Sciatic nerve (tissue), 2 donors: ENCODE measurements around the gene TNK2. TPM values are rescaled to one million over a fixed set of nuclear protein-coding genes. Genes with fewer than 3 reads are reported as not detected.
"Not testable (repeated sequence)": the region's sequence is repeated elsewhere in the genome, so short reads cannot be mapped to it uniquely, and the experiment has no call there.

Experiments
- ATAC-seq: fragments of 200-7000 bp; cut with Tn5 transposase; one replicate; pipeline ENCODE4 v1.9.1; 2020; ENCODE audit warnings: mild to moderate bottlenecking, moderate library complexity
- DNase-seq: peaks from one replicate; pipeline ENCODE4 v3.0.0-alpha.2; 2020; ENCODE audit warnings: low spot score
- intact Hi-C: fragments of 100-400 bp; cut with DNase I; formaldehyde crosslinking; loops from one replicate; pipeline ENCODE4 v1.14.2; 2022
- total RNA-seq: library from RNA; stranded (reverse); fragmentation: NEBNext Ultra II Directional; extraction: Animal tissue kit (Norgen Biotek cat#: 25700); gene quantifications from one replicate; pipeline ENCODE4 v1.2.1, GENCODE V29; 2021
- donor health status: DM: no; HTN: no; CAD: no.
- donor health status: DM: no; HTN: no; CAD: no.

The TNK2 gene
- total RNA-seq, 1 donor from 2014 or later: 72.0 TPM

- intact Hi-C loops: no loop called here
- DNase-seq (no peak), ATAC-seq (no peak)
These were observed 4.4 kb downstream of the TNK2 start for GRCh38 chr3:195903950-195904290.

- DNase-seq, intact Hi-C loops, ATAC-seq: not testable (repeated sequence)
These were observed 5.7 kb downstream of the TNK2 start for GRCh38 chr3:195902634-195903033.

GRCh38 chr3:195901836-195902585 lies 6.3 kb downstream of the TNK2 start:
- DNase-seq, intact Hi-C loops: not testable (repeated sequence)

GRCh38 chr3:195900436-195901355 lies 7.7 kb downstream of the TNK2 start:
- intact Hi-C loops: no loop called here
- peak; percentile 83 for DNase-seq
- peak; percentile 82 for ATAC-seq

More at GRCh38 chr3:195901836-195902585, 6.3 kb downstream of the TNK2 start:
- not testable (repeated sequence) for ATAC-seq

- ATAC-seq: no peak
- intact Hi-C loops: no loop called here
These were observed 8.5 kb downstream of the TNK2 start for GRCh38 chr3:195899701-195900435.

GRCh38 chr3:195897853-195898415 lies 10.4 kb downstream of the TNK2 start:
- ATAC-seq: no peak
- intact Hi-C loops: no loop called here
- DNase-seq: no peak

More at GRCh38 chr3:195899701-195900435, 8.5 kb downstream of the TNK2 start:
- no peak for DNase-seq

GRCh38 chr3:195897081-195897852 lies 11.1 kb downstream of the TNK2 start:
- DNase-seq: no peak
- intact Hi-C loops: no loop called here
- no peak for ATAC-seq

- ATAC-seq (peak; percentile 19), DNase-seq (no peak)
- intact Hi-C loops: no loop called here
These were observed 11.8 kb downstream of the TNK2 start for GRCh38 chr3:195896361-195897080.

GRCh38 chr3:195895861-195896360 lies 12.4 kb downstream of the TNK2 start:
- ATAC-seq (peak; percentile 17), DNase-seq (peak; percentile 78)
- intact Hi-C loops: loop anchor here (2.0 kb wide), 1 partner anchor 33 kb away; no protein-coding TSS in a partner anchor

GRCh38 chr3:195895078-195895860 lies 13.1 kb downstream of the TNK2 start:
- DNase-seq: no peak
- intact Hi-C loops: loop anchor here (2.0 kb wide), 1 partner anchor 32 kb away; no protein-coding TSS in a partner anchor
- peak; percentile 29 for ATAC-seq

- no peak for DNase-seq
- intact Hi-C loops: loop anchor here (2.0 kb wide), 1 partner anchor 31 kb away; no protein-coding TSS in a partner anchor
- ATAC-seq: no peak
These were observed 14.4 kb downstream of the TNK2 start for GRCh38 chr3:195893916-195894465.

- DNase-seq (no peak), ATAC-seq (no peak)
- intact Hi-C loops: no loop called here
These were observed 14.8 kb downstream of the TNK2 start for GRCh38 chr3:195893516-195893915.

GRCh38 chr3:195893044-195893395 lies 15.3 kb downstream of the TNK2 start:
- DNase-seq: no peak
- intact Hi-C loops: no loop called here

GRCh38 chr3:195892105-195893043 lies 16.0 kb downstream of the TNK2 start:
- ATAC-seq (peak; percentile 64), DNase-seq (peak; percentile 83)
- intact Hi-C loops: no loop called here

More at GRCh38 chr3:195893044-195893395, 15.3 kb downstream of the TNK2 start:
- ATAC-seq: peak; percentile 1

- no peak for DNase-seq
- no peak for ATAC-seq
- intact Hi-C loops: no loop called here
These were observed 16.8 kb downstream of the TNK2 start for GRCh38 chr3:195891431-195892104.
